ENCODE results near the gene PTPRK. TPM values are rescaled to one million over a fixed set of nuclear protein-coding genes. Genes with fewer than 3 reads are reported as not detected.

PTPRK gene
- total RNA-seq, 1 experiment from 2014 or later, result 34.2 TPM

DNA sequence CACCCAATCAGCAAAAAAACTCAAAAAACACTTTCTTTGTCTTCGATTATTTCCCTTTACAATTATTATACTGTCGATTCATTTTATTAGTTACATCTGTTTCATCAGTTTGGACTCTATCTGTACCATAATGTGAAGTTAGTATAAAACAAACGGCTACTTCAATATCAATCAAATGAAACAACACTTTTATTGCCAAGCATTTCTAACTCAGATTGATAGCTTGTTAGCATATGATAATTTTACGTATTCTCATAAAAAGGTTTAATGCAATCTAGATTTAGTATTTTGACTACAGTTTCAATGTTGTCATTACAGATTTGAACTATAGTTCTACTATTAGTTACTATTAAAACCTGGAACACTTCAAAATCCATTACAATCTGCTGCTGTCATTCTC, 149.3 kb downstream of the PTPRK start:
- no peak overlapping the region for H2AFZ ChIP-seq (ENCODE audit: low read depth, low read length, poor library complexity, severe bottlenecking)
- H3K9me3 ChIP-seq (ENCODE audit: control insufficient read depth in 1 of 2, insufficient read depth in 1 of 2, low read depth in 1 of 2, low read length in 2 of 2), result no peaks in the 10 kb centered on the region
- ChIA-PET RAD21 (ENCODE audit: low non-redundant PET in 1 of 2, low total read pairs in 2 of 2, uncharacterized antibody in 2 of 2, unreplicated experiment in 2 of 2) (no interaction called here), CTCF (no interaction called here), POLR2A (no interaction called here)
- H3K27ac ChIP-seq (ENCODE audit: low read depth, low read length), result no peak overlapping the region
- no peaks in the 10 kb centered on the region for H3K27me3 ChIP-seq (ENCODE audit: insufficient read depth, low read length)
- DNase-seq (ENCODE audit: low read depth, low spot score) (no peak), ATAC-seq (no peak)
- 0 out of 2 replicates have a peak, but pooled peaks cover 1% of the 10 kb centered on the region for H3K79me2 ChIP-seq (ENCODE audit: insufficient read depth, low read length)
- no peak for TF ChIP-seq ZNF274 (IDR thresholded peaks at IDR 0.05; ENCODE audit: low read depth, low read length)
- TF ChIP-seq POLR2AphosphoS5 (IDR thresholded peaks at IDR 0.05; ENCODE audit: low read depth, low read length), result no peak
- no TSS peak for BruUV-seq (replicated peaks)
- H3K9me2 ChIP-seq (ENCODE audit: insufficient read depth), result no peaks in the 10 kb centered on the region
- H3K9ac ChIP-seq (ENCODE audit: low read length), result no peak overlapping the region
- intact Hi-C loops (cut with micrococcal nuclease), result no loop called here
- no peak overlapping the region for H3K4me3 ChIP-seq (replicated peaks in 1 of 2; ENCODE audit: low read depth in 1 of 2, low read length in 2 of 2)
- H3K36me3 ChIP-seq (ENCODE audit: control insufficient read depth in 1 of 2, insufficient read depth in 2 of 2, low read length in 2 of 2), result no peaks in the 10 kb centered on the region
- no peak overlapping the region for H3K4me2 ChIP-seq (ENCODE audit: low read length)
- H3K4me1 ChIP-seq (ENCODE audit: control insufficient read depth in 1 of 2, insufficient read depth in 2 of 2, low read length in 2 of 2), result peaks cover 9 to 16% of the 10 kb centered on the region in 2 experiments; a peak in 3 of 4 replicates
- no peaks in the 10 kb centered on the region for H4K20me1 ChIP-seq (ENCODE audit: insufficient read depth)

GRCh38 chr6:128370072-128370471, 150.3 kb downstream of the PTPRK start:
- Histone ChIP-seq H3K4me3 (replicated peaks in 1 of 2; ENCODE audit: low read depth in 1 of 2, low read length in 2 of 2) (no peak overlapping the region), H4K20me1 (ENCODE audit: insufficient read depth) (no peaks in the 10 kb centered on the region), H3K27ac (ENCODE audit: low read depth, low read length) (no peak overlapping the region), H3K4me2 (ENCODE audit: low read length) (no peak overlapping the region), H3K9ac (ENCODE audit: low read length) (no peak overlapping the region), H3K36me3 (ENCODE audit: control insufficient read depth in 1 of 2, insufficient read depth in 2 of 2, low read length in 2 of 2) (no peaks in the 10 kb centered on the region), H3K27me3 (ENCODE audit: insufficient read depth, low read length) (no peaks in the 10 kb centered on the region), H3K4me1 (ENCODE audit: control insufficient read depth in 1 of 2, insufficient read depth in 2 of 2, low read length in 2 of 2) (peaks cover 9 to 16% of the 10 kb centered on the region in 2 experiments; a peak in 3 of 4 replicates), H3K79me2 (ENCODE audit: insufficient read depth, low read length) (no peaks in the 10 kb centered on the region), H3K9me3 (ENCODE audit: control insufficient read depth in 1 of 2, insufficient read depth in 1 of 2, low read depth in 1 of 2, low read length in 2 of 2) (no peaks in the 10 kb centered on the region), H2AFZ (ENCODE audit: low read depth, low read length, poor library complexity, severe bottlenecking) (no peak overlapping the region), H3K9me2 (ENCODE audit: insufficient read depth) (no peaks in the 10 kb centered on the region)
- ChIA-PET CTCF (interaction anchor here (1.4 kb wide), 1 partner anchor 9 kb away, joined by 3 read pairs; no protein-coding TSS in a partner anchor), POLR2A (no interaction called here), RAD21 (ENCODE audit: low non-redundant PET in 1 of 2, low total read pairs in 2 of 2, uncharacterized antibody in 2 of 2, unreplicated experiment in 2 of 2) (no interaction called here)
- ATAC-seq, result no peak
- intact Hi-C loops (cut with micrococcal nuclease), result no loop called here
- TF ChIP-seq, protein P1, sequence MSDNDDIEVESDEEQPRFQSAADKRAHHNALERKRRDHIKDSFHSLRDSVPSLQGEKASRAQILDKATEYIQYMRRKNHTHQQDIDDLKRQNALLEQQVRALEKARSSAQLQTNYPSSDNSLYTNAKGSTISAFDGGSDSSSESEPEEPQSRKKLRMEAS (IDR thresholded peaks at IDR 0.05), result no peak
- peak; percentile 27; the same call in 1 of the 2 replicates for TF ChIP-seq JUND (IDR thresholded peaks at IDR 0.05)
- TF ChIP-seq FOSL1 (IDR thresholded peaks at IDR 0.05; ENCODE audit: low read depth), result peak; percentile 34; the same call in 1 of the 2 replicates
- BruUV-seq (replicated peaks), result no TSS peak
- DNase-seq (ENCODE audit: low read depth, low spot score), result no peak
